Ascending aorta (tissue), 2 donors: ENCODE measurements around the gene TRA2B. TPM values are rescaled to one million over a fixed set of nuclear protein-coding genes. Genes with fewer than 3 reads are reported as not detected.
"Not testable (repeated sequence)": the region's sequence is repeated elsewhere in the genome, so short reads cannot be mapped to it uniquely, and the experiment has no call there.

Source experiments
- DNase-seq, 2 donors: peaks; one replicate each; pipeline ENCODE4 v3.0.0-alpha.2; 2019; ENCODE audit warnings: low spot score in 2 of 2
- H3K27ac ChIP-seq, 2 donors: fragments of 200-600 bp; sonication (generic); one replicate each; pipeline ENCODE4 v1.5.1; 2016 to 2017; ENCODE audit warnings: mild to moderate bottlenecking in 1 of 2
- H3K27me3 ChIP-seq: fragments of 200-600 bp; sonication (generic); one replicate; pipeline ENCODE4 v1.5.1; 2017
- H3K36me3 ChIP-seq, 2 donors: fragments of 200-600 bp; sonication (generic); one replicate each; pipeline ENCODE4 v1.5.1; 2016
- H3K4me1 ChIP-seq, 2 donors: fragments of 200-600 bp; sonication (generic); one replicate each; pipeline ENCODE4 v1.5.1; 2016 to 2017; ENCODE audit warnings: mild to moderate bottlenecking in 1 of 2
- H3K4me3 ChIP-seq, 2 donors: fragments of 200-600 bp; sonication (generic); one replicate each; pipeline ENCODE4 v1.5.1; 2016 to 2017; ENCODE audit warnings: mild to moderate bottlenecking in 1 of 2
- H3K9me3 ChIP-seq, 2 donors: fragments of 200-600 bp; sonication (generic); one replicate each; pipeline ENCODE4 v1.5.1; 2016
- intact Hi-C: fragments of 100-400 bp; cut with DNase I; formaldehyde crosslinking; loops from one replicate; pipeline ENCODE4 v1.15.1; 2023
- total RNA-seq: library from RNA; depleted of rRNA; stranded (reverse); fragments of >200 nt; gene quantifications from one replicate; pipeline ENCODE4 v1.1.0, GENCODE V29; 2016
- TF ChIP-seq, protein P1 (sequence below), 3 experiments: fragments of 200-600 bp in 2 of 3; fragments of 450-650 bp in 1 of 3; sonication (generic) in 2 of 3; IDR thresholded peaks; one replicate each; pipeline ENCODE4 v1.5.1; 2016 to 2019; ENCODE audit warnings: antibody characterized with exemption in 3 of 3, mild to moderate bottlenecking in 1 of 3, moderate library complexity in 1 of 3

TRA2B gene
- total RNA-seq, 1 donor from 2014 or later = 138 TPM

GRCh38 chr3:185916042-185916833, 21.6 kb downstream of the TRA2B start:
- Histone ChIP-seq H3K4me3 (no peak overlapping the region), H3K27ac (no peak overlapping the region), H3K36me3 (peaks cover 73 to 88% of the 10 kb centered on the region in 2 donors), H3K4me1 (no peaks in the 10 kb centered on the region), H3K9me3 (no peaks in the 10 kb centered on the region), H3K27me3 (no peaks in the 10 kb centered on the region)
- intact Hi-C loops = no loop called here
- TF ChIP-seq, protein P1, sequence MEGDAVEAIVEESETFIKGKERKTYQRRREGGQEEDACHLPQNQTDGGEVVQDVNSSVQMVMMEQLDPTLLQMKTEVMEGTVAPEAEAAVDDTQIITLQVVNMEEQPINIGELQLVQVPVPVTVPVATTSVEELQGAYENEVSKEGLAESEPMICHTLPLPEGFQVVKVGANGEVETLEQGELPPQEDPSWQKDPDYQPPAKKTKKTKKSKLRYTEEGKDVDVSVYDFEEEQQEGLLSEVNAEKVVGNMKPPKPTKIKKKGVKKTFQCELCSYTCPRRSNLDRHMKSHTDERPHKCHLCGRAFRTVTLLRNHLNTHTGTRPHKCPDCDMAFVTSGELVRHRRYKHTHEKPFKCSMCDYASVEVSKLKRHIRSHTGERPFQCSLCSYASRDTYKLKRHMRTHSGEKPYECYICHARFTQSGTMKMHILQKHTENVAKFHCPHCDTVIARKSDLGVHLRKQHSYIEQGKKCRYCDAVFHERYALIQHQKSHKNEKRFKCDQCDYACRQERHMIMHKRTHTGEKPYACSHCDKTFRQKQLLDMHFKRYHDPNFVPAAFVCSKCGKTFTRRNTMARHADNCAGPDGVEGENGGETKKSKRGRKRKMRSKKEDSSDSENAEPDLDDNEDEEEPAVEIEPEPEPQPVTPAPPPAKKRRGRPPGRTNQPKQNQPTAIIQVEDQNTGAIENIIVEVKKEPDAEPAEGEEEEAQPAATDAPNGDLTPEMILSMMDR (IDR thresholded peaks at IDR 0.05) = no peak
- no peak for DNase-seq

DNA sequence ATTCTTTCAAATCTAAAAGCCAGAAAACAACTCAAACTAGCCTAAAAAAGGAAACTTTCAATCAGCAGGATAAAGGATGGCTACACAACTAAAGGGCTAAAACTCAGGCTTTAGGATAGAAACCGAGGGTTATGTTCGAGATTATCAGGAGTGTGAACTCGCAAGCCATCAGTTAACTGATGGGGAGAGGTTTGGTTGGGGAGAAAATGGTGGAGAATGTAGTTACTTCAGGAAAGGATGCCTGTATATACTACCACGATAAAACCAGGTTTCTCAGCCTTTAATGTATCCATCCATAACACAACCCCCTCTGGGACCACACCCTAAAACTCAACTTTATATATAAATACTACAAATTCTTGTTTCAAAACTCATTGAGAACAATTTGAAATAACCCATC, 22.2 kb downstream of the TRA2B start:
- Histone ChIP-seq H3K4me3 (no peak overlapping the region), H3K9me3 (no peaks in the 10 kb centered on the region), H3K36me3 (peaks cover 67 to 82% of the 10 kb centered on the region in 2 donors), H3K4me1 (no peaks in the 10 kb centered on the region), H3K27me3 (no peaks in the 10 kb centered on the region), H3K27ac (no peak overlapping the region)
- intact Hi-C loops = no loop called here
- DNase-seq = no peak
- TF ChIP-seq, protein P1 (IDR thresholded peaks at IDR 0.05) = no peak

DNA sequence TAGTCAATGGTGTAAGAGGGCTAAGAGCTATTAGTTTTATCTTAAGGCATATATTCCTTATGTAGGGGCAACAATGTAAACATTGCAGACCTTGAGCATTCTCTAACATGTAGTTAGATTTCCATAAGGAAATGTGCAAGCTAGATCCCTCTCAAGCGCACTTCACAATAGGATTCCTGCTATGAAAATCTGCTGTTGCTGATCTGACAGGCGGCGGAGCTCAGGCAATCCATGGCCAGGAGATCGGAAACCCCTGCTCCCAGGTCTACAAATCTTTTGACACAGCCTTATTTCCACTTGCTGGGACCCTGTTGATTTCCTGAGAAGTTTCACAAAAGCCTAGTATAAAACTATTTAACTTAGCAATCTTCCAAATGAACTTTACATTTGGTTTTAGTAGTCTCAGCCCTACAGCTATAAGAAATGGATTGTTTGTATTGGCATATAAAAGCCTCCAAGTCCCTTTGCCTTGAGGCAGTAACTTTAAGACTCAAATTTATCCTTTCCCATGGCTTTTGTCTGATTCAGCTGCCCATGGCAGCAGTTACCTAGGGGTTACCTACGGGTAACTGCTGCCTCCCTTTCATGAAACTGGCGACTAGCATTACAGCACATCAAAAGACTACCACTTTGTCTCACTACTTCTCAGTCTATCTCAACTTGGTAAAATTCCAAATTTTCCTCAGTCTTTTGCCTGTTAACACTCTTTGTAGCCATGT, 22.7 kb downstream of the TRA2B start:
- no peaks in the 10 kb centered on the region for H3K9me3 ChIP-seq
- TF ChIP-seq, protein P1 (IDR thresholded peaks at IDR 0.05) = no peak
- intact Hi-C loops = no loop called here
- H3K4me3 ChIP-seq = no peak overlapping the region
- DNase-seq = no peak
- no peaks in the 10 kb centered on the region for H3K27me3 ChIP-seq
- H3K27ac ChIP-seq = no peak overlapping the region
- H3K36me3 ChIP-seq = peaks cover 61 to 76% of the 10 kb centered on the region in 2 donors
- no peaks in the 10 kb centered on the region for H3K4me1 ChIP-seq

GRCh38 chr3:185912929-185913901, 24.6 kb downstream of the TRA2B start:
- Histone ChIP-seq H3K9me3 (no peaks in the 10 kb centered on the region), H3K4me1 (no peaks in the 10 kb centered on the region), H3K27ac (no peak overlapping the region), H3K27me3 (no peaks in the 10 kb centered on the region), H3K4me3 (no peak overlapping the region), H3K36me3 (peaks cover 46 to 57% of the 10 kb centered on the region in 2 donors)
- intact Hi-C loops = no loop called here
- no peak for DNase-seq
- TF ChIP-seq, protein P1 (IDR thresholded peaks at IDR 0.05) = no peak

- no peak overlapping the region for H3K4me3 ChIP-seq
- H3K36me3 ChIP-seq = peaks cover 39 to 50% of the 10 kb centered on the region in 2 donors
- H3K4me1 ChIP-seq = no peaks in the 10 kb centered on the region
- no peak for DNase-seq
- intact Hi-C loops = no loop called here
- TF ChIP-seq, protein P1 (IDR thresholded peaks at IDR 0.05) = no peak
- H3K9me3 ChIP-seq = no peaks in the 10 kb centered on the region
- H3K27me3 ChIP-seq = no peaks in the 10 kb centered on the region
- no peak overlapping the region for H3K27ac ChIP-seq
Observed at GRCh38 chr3:185912512-185912911, 25.3 kb downstream of the TRA2B start.

DNA sequence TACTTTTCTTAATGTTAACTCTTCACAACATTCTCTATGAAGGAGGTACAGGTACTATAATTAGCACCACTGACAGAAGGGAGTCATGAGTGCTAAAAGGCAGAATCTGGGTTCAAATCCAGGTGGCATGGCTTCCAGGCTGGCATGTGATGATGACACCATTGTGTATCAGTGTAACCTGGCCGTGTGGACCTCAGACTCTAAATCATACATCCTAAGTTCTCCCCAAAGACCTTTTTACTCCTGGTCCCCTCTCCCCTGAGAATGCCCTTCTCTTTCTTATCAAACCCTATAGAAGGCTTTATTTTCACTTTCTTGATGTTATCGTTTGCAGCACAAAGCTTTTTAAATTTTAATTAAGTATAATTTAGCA, 26.8 kb downstream of the TRA2B start:
- DNase-seq, intact Hi-C loops, H3K27me3 ChIP-seq, H3K4me3 ChIP-seq, H3K4me1 ChIP-seq, H3K27ac ChIP-seq, H3K9me3 ChIP-seq: not testable (repeated sequence)
- H3K36me3 ChIP-seq = peaks cover 24 to 36% of the 10 kb centered on the region in 2 donors

DNA sequence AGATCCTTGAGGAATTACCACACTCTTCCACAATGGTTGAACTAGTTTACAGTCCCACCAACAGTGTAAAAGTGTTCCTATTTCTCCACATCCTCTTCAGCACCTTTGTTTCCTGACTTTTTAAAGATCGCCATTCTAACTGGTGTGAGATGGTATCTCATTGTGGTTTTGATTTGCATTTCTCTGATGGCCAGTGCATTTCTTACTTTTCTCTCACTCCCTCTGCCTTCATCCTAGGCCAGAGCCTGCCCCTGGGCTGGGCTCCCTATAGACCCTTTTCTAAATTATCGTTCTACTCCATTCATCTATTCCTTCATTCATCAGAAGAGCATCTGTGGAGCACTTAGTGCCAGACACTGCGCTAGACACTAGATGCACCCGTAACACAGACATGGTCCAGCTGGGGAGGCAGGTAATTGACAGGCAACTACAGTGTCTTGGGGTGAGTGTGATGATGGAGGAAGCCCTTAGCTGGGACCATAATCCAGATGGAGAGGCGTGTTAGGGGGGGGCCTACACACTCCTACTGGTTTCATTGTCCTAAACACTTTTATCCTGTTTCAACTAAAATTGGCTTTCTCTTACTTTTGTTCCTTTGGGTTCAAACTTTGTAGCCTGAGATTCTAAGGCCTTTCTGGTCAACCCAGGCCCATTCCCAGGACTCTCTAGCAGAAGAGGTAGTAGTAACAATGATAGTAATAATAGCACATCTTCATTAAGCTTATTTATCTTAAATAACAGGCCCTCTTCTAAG, 27.3 kb downstream of the TRA2B start:
- DNase-seq, H3K27ac ChIP-seq, intact Hi-C loops, H3K27me3 ChIP-seq, H3K4me1 ChIP-seq, H3K9me3 ChIP-seq, H3K4me3 ChIP-seq: not testable (repeated sequence)
- H3K36me3 ChIP-seq = peaks cover 19 to 30% of the 10 kb centered on the region in 2 donors
